GM13976 (cell line): Measurements from ENCODE around the gene LRRC28.

ENCODE experiments used
- DNase-seq: peaks from one replicate; pipeline ENCODE4 v3.0.0; 2012; ENCODE audit warnings: low spot score
- CTCF ChIP-seq: IDR thresholded peaks from 2 replicates; pipeline ENCODE4 v1.5.1; 2012; ENCODE audit warnings: borderline replicate concordance, mild to moderate bottlenecking; ENCODE audit not compliant: insufficient read depth; ENCODE audit errors: extremely low read depth, missing control alignments, control extremely low read depth
- in situ Hi-C: fragments of 300-500 bp; cut with MboI; formaldehyde crosslinking; loops from one replicate; pipeline ENCODE4 v1.12.0; 2022; ENCODE audit warnings: low sequenced_read_pairs, mixed read lengths, inconsistent platforms; ENCODE audit not compliant: unreplicated experiment

The LRRC28 gene

GRCh38 chr15:99408236-99409096, 157.2 kb downstream of the LRRC28 start:
- peak; percentile 18 for DNase-seq
- no peak for TF ChIP-seq CTCF
- in situ Hi-C loops: no loop called here

GRCh38 chr15:99409097-99409473, 157.8 kb downstream of the LRRC28 start:
- DNase-seq: peak; percentile 64

GRCh38 chr15:99409560-99409959, 158.3 kb downstream of the LRRC28 start:
- in situ Hi-C loops: no loop called here
- peak; percentile 23 for DNase-seq
- TF ChIP-seq CTCF: no peak

More at GRCh38 chr15:99409097-99409473, 157.8 kb downstream of the LRRC28 start:
- TF ChIP-seq CTCF: peak; percentile 30
- in situ Hi-C loops: no loop called here

- TF ChIP-seq CTCF: no peak
- in situ Hi-C loops: no loop called here
- peak; percentile 18 for DNase-seq
Measured at GRCh38 chr15:99410477-99410876, 159.2 kb downstream of the LRRC28 start.

GRCh38 chr15:99411234-99411633, 160.0 kb downstream of the LRRC28 start:
- in situ Hi-C loops: no loop called here
- DNase-seq: peak; percentile 20
- TF ChIP-seq CTCF: no peak

GRCh38 chr15:99412082-99412481, 160.8 kb downstream of the LRRC28 start:
- no peak for DNase-seq

More at GRCh38 chr15:99412082-99412481, 160.8 kb downstream of the LRRC28 start:
- in situ Hi-C loops: no loop called here
- TF ChIP-seq CTCF: no peak
